Measurements from ENCODE around the gene AKNA.

The AKNA gene

DNA sequence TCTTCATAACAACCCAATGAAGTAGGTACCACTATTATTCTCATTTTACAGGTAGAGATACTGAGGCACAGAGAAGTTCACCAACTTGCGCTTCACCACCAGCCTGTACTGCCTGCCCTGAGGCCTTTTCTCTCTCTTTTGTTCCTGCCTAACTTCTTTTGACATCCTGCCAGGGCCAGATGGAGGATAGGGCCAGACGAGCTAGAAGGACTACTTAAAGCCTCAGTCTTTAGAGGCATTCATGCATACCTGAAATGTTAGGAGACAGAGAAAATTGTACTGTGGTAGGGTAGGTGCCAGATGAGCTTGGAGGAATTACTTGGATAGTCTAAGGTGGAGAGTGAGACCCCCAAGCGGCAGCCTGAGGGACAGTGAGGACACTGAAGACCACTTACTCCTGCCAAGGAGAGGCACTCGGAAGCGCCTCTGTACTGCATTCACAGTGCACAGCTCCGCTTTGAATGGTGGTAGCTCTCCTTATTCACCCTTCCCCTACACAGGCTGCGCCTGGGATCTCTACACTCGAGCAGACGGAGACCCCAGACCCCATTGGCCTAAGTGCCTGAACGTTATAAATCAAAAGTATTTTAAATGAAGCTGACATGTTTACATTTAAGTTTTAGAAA, 71.1 kb downstream of the AKNA start:
- DNase-seq = no peak

DNA sequence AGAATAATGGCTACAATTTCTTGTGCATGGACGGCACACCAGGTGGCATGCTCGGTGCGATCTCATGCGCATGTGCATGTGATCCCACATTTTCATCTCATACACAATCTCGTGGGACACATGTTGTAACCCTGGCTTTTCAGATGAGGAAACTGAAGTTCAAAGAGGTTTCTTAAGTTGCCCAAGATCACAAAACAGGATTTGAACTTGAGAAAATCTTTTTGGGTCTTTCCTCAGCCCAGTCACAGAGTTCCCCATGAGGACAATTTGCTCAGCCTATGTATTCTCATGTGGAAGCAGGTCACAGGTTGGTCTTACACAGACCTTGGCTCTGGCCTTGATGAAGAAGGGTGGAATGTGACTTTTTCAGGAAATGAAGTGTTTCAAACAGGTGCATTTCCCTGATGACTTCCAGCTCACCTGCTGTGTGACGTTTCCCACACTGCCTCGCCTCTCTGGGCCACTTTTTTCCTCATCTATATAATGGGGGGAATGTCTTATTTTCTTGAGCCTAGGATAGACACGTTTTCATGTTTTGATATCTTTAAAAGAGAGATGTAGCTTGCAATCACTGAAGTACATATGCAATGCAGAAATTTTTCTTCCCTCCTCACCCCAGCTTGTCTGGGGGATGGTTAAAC, 71.9 kb downstream of the AKNA start:
- no peak for DNase-seq

DNA sequence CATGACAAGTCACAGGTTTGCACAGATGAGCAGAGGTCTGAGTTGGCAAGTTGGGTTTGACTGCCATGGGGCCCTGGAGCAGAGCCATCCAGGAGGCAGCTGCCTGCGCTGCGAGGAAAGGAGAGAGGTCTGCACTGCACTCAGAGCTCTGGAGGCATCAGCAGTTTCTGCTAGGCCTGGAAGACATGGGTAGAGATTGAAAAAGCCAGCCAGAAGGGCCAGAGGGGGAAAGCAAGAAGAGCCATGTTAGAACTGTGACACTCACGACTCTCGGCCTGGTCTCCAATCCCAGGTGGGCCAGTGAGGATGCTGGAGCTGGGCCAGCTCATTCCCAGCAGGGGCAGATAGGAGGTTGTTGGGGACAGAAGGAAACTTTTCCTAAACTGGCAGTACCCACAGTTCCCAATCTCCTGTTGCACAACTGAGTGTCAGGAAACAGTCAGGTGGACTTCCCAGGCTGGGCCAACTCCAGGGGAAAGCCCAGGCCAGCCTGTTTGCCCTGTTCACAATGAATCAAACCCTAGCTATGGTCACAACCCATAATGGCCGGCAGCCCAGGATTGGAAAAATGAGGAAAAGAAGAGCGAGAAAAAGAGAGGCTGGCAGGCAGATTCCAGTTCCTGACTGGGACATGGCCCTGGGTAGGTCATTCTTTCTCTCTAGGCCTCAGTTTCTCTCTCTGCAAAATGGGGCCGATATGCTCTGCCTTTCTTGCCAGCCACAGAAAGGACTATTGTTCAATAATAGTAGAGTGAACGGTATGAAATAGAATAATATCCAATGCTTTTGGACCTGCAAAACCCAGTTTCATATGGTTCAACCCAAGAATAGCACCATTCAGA, 72.7 kb downstream of the AKNA start:
- no peak for DNase-seq

DNA sequence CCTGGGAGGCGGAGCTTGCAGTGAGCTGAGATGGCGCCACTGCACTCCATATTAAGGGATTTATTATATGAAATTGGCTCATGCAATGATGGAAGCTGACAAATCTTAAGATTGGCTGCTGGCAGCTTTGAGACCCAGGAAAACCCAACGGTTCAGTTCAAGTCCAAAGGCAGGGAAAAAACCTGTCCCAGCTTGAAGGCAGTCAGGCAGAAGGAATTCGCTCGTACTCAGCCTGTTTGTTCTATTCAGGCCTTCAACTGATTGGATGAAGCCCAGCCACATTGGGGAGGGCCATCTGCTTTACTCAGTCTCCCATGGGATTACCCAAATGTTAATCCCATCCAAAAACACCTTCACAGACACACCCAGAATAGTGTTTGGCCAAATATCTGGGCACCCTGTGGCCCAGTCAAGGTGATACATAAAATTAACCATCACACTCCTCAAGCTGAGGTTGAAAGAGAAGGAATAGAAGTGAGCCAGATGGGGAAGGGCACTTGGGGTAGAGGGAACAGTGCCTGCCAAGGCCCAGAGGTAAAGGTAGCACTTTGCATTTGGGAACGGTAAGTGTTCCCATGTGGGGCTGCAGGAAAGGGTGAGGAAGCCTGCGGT, 73.4 kb downstream of the AKNA start:
- no peak for DNase-seq

DNA sequence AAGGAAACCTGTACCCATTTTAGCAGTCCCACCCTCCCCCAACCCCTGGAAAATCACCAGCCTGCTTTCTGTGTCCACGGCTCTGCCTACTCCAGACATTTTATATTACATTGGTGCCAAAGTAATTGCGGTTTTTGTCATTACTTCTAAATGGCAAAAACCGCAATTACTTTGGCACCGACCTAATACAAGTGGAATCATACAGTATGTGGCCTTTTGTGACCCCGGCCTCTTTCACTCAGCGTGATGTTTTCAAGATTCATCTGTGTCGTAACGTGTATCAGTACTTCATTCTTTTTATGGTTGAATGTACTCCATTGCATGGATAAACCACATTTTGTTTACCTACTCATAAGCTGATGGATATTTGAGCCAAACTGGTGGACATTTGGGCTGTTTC, 74.6 kb downstream of the AKNA start:
- DNase-seq = no peak

DNA sequence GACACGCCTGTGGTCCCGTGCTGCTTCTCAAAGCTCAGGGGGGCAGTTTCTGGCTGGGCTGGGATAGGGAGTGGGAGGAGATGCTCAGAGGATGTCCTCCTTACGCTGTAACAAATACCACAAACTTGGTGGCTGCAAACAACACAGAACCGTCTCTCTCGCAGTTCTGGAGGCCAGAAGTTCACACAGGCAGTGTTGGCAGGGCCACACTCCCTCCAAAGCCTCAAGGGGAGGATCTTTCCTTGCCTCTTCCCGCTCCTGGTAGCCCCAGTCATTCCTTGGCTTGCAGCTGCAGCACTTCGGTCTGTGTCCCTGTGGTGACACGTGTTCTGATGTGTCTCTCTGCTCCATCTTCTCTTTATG, 75.3 kb downstream of the AKNA start:
- no peak for DNase-seq

DNA sequence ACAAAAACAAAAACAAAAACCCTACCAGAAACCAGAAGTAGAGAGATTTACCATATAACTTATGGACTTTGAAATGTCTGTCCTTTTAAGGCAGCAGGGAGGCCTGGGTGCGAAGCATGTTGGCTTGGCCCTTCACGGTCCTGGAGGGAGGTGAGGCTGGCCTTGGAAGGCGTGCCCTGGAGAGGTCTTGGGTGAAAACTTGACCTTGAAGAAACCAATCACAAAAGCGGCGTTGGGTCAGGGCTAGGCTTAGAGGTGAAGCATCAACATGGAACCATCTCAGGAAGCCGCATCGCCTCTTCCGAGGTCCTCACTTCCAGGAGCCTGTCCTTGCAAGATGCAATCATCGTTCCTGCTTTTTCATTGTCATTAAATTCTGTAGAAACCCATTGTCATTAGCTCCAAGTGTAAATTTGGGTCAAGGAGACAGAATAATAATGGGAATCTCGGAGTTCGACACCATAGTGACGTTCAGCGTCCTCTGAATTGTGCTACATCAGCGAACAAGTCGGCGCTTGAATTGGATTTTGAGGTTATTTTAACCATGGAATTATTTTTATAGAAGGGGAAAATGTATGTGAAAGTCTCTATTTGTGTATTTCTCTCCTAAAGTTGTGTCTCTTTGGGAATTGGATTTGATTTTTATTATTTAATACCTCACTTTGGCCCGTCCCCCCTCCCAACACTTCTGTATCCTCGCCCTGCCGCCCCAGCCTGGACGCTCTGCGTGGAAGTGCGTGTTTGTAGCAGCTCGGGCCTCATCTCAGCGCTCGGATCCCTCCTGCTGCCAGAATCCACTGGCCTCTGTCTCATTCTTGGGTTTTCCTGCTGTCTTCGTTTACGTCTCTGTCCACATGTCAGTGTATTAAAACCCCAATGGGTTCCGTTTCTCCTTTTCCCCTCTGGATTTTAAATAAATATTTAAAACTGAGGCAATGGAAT, 75.9 kb downstream of the AKNA start:
- no peak for DNase-seq

DNA sequence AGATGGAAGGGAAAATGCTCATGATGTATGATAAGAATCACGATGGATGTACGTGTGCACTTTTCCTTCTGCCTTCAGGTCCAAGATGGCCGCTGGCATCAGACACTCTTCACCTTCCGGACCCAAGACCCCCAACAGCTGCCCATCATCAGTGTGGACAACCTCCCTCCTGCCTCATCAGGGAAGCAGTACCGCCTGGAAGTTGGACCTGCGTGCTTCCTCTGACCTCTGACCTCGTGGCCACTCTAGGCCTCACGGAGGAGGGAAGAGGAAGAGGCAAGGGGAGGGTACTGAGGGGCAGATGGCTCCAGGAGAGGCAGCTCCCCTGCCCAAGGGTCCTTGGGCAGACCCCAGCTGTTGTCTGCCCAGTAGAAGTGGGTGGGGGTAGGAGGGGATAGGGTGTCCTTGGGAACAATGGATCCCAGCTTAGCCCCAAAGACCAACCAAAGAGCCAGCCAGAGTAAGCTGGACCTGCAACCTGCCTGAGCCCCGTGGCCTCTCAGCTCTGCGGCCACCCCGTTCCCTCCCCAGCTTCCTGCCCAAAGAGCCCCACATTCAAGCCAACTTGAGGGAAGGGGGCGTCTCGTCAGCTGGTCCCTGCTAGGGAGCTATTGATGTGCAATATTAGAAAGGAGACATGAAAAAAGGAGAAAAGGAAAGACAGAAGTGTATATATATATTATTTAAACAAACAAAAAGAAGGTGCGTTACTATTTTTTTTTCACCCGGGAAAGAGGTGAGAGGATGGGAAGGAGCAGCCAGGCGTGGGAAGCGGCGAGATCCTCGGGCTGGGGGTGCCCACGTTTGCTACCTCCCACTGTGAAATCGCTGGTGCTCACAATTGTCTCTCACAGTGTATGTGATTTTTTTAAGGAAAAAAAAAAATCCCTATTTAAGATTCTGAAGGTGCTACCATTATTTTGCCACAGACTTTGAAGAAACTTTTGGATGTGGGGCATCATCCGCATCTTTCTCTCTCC, 77.0 kb downstream of the AKNA start:
- DNase-seq = no peak

DNA sequence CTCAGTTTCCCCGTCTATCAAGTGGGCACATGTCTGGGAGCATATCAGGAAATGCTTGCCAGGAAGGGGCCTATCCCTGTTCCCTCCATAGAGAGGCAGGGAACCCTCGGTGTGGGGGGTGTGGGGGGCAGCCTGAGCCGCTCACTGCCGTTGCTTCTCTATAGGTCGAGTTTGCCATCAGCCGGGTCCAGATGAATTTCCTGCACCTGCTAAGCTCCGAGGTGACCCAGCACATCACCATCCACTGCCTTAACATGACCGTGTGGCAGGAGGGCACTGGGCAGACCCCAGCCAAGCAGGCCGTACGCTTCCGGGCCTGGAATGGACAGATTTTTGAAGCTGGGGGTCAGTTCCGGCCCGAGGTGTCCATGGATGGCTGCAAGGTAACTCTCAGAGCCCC, 78.7 kb downstream of the AKNA start:
- no peak for DNase-seq

DNA sequence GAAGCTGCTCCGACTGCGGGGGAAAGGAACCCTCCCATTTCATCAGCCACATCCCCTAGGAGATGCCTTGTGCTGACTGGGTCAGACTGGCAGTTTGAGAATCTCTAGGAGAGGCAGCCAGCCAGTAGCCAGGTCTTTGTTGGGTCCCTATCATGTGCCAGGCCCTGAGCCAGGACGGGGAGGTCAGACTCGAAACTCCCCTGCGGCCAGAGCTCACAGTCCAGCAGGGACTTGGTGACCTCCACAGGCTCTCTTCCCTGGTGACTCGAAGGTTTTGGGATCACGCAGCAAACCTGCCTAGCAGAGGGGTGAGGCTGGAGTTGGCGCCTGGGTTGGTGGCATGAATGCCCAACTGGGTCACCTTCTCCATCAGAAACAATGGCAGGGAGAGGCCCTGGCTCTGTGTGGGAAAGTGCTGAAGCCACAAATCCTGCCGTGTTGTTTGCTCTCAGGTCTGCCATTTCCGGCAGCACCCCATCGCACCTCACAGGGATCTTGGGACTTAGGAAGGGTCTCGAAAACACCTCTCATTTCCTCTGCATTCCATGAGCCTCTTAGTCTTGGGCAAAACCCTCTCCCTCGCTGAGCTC, 79.3 kb downstream of the AKNA start:
- no peak for DNase-seq

DNA sequence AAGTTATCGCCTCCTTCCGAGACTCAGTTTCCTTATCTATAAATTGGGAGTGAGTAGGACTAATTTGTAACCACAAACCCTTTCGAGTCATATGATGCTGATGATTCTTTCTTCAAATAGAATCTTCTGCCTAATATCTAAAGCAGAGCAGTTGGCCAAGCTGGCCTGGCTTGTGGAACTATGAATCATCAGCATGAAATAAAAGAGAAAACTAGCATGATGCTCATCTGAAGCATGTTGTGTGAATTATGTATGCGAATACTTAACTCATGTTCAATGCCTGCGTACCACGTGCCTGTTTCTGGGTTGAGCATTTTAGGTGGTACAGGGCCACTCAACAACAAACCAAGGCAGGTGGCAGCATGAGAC, 79.9 kb downstream of the AKNA start:
- no peak for DNase-seq

DNA sequence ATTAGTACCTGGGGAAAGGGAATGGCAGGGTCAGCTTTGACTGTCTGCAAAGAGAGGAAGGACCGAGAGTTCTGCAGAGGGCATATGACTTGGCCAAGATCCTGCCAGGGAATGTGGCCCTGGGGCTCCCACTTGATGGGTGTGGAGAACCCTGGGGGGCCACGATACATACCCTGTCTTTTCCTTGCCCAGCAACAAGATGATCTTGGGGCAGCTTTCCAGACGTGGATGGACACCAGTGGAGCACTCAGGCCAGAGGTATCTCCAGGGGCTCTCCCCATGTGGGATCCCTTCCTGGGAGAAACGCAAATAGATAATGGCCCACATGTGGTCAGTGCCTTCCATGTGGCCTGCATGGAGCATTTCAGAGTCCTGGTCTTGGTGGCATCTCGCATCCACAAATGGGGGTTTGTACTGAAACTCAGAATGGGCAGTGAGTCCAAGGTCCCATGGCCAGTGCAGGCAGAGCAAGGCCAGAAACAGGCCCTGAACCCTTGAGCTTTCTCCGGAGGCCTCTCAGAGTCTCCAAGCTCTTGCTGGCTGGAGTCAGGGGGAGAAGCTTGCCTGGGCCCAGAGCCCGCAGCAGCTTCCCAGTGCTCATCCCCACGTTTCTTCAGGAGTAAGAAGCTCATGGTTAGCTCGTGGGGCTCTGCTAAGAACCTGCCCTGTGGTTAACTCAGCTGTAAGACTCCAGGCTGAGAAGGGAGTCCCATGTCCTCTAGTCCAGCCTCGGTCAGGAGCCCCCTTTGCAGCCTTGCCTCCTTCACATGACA, 83.2 kb downstream of the AKNA start:
- no peak for DNase-seq

DNA sequence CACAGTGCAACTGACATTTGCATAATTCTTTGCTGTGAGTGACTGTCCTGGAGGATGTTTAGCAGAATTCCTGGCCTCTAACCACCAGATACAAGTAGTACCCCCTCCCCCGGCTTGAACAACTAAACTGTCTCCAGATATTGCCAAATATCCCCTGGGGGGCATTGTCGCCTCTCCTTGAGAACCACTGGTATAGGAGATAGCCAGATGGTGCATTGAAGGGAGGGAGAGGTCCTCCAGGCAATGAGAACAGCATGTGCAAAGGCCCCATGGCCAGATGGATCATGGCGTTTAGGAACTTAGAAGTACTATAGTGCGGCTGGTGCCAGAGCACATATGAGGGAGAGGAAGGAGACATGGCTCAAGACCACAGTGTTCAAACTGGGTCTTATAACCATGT, 83.8 kb downstream of the AKNA start:
- DNase-seq = no peak

DNA sequence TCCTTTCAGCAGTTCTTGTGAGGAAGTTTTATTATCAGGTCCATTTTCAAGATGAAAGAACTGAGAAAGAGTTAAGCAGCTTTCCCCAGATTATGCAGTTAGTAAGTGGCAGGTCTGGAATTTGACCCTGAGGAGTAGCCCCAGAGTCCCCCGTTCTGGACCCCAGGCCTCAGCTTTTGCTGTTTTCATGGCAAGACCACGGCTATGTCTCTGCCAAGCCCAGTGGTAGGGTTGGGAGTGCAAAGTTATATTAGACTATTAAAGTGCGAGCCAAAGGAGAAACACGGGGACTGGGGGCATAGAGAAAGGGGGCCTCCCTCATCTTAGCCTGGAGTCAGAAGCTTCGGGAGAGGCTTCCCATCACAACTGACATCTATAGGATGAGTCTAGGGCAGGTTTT, 84.2 kb downstream of the AKNA start:
- DNase-seq = no peak

DNA sequence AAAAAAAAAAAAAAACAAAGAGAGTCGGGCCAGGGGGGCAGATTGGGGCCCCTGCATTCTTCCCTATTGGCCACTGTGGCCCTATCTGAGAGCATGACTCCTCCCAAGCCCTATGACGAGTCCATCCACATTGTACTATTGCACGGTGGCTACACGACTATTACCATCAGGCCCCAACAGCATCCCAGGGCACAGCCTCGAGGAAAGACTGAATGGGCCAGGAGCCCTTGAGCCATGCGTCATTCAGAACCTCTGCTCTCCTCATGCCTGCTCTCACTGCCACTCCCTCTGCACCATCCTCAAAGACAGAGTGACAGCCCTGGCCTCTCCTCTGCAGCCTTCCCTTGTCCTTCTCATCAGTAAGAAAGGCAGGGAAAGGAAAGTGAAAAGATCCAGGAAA, 85.1 kb downstream of the AKNA start:
- no peak for DNase-seq

DNA sequence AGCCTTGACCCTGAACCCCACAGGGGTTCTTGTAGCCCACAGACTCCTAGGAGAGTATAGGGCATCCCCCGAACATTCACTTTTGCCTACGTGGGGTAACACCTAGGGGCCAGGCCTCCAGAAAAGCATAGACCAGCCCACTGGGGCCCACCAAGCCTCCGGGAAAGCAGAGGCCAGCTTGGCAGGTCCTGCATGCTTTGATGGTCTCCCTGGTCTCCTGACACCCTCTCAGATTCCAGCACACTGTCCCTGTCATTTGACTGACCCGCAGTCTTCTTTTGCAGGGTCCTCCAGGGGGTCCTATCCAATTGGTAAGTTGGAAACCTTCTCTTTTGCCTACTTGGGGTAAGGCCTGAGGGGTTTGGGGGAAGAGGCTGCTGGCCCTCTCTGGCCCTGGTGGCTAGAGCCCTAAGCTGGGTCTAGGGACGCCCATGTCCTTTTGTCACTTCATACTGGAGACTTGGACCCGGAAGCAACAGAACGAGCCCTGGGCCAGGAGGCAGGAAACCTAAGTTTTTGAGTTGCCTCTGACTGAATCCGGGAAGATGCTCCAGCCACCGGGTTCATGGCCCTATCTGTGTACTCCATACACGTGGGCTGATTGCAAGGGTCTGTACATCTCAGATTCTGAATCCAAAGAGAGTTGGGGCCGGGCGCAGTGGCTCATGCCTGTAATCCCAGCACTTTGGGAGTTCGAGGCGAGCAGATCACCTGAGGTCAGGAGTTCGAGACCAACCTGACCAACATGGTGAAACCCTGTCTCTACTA, 85.8 kb downstream of the AKNA start:
- no peak for DNase-seq

DNA sequence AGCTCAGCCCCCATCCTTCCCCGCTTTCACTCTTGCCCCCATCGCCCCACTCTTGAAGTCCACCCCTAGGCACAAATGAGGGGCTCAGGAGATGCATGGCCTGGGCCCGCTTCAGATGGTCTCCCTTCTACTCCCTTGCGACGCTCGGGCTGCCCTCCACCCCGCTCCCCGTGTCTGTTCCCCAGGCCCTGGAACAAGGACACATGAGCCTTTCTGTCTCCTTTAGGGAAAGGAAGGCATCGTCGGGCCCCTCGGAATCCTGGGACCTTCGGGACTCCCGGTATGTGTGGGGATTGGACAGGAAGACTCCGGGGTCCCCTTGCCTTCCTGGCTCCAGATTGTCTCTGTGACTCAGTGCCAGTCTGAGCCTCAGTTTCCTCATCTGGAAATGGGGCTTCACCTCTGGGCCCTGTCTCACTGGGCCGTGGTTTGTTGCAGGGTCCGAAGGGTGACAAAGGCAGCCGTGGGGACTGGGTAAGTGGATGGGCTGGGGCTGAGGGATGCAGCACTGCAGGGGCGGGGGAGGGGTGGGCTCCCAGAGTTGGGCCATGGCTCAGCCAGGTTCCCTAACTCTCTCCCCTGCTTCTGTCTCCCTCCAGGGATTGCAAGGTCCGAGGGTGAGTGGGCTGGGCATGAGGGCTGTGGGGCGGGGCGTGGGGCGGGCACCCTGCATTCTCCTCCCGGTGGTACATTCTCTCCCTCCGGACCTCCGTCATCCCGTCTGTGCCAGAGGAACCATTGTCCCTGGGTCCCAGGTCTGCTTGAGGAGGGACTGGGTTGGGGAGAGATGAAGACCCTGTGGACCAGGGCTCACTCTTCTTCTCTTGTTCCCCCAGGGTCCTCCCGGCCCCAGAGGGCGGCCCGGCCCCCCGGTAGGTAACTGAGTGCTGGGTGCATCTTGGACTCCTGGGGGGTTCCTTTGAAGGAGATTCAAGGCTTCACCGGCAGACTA, 86.7 kb downstream of the AKNA start:
- DNase-seq = no peak

DNA sequence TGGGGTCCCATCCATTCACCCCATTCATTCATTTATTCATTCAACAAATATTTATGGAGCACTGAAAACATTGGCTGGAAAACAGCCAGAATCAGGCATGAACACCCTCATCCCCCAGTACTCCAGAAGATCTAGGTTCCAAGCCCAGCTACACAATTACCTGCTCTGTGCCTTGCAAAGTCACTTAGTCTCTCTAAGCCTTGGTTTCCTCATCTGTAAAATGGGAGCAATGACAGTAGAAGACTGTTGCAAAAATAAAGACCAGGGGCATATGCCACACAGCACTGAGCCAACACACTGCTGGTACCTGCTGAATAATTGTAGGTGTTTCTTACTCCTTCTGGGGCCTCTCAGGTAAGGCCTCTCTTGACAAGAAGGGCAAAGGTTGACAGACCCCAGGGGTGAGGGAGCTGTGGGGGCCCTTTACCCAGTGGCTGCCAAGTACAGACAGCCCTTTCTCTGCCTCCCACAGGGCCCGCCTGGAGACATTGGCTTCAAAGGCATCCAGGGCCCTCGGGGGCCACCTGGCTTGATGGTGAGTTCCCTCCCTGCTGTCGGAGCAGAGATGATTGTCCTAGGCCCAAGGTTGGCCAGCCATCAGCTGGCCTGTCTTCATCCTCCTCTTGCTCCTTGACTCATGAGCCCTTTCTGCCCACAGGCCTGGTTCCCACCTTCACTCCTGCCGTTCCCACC, 87.5 kb downstream of the AKNA start:
- DNase-seq = no peak
